IPS-18a (cell line): Measurements from ENCODE around the gene UTS2.

Source experiments
- H3K27ac ChIP-seq: one replicate; pipeline ENCODE4 v1.5.1; 2013; ENCODE audit warnings: low read length
- H3K27me3 ChIP-seq: one replicate; pipeline ENCODE4 v1.6.1; 2013; ENCODE audit warnings: mild to moderate bottlenecking, low read length; ENCODE audit not compliant: control insufficient read depth, insufficient read depth
- H3K36me3 ChIP-seq: one replicate; pipeline ENCODE4 v1.6.1; 2013; ENCODE audit warnings: low read depth, low read length; ENCODE audit not compliant: control insufficient read depth
- H3K4me1 ChIP-seq: one replicate; pipeline ENCODE4 v1.6.1; 2013; ENCODE audit warnings: low read depth, low read length; ENCODE audit not compliant: control insufficient read depth
- H3K4me3 ChIP-seq: one replicate; pipeline ENCODE4 v1.5.1; 2013; ENCODE audit warnings: low read length
- H3K9ac ChIP-seq: one replicate; pipeline ENCODE4 v1.6.1; 2013; ENCODE audit warnings: mild to moderate bottlenecking, low read length, moderate library complexity
- H3K9me3 ChIP-seq: one replicate; pipeline ENCODE4 v1.6.1; 2013; ENCODE audit warnings: low read depth, low read length; ENCODE audit not compliant: control insufficient read depth

Gene UTS2

DNA sequence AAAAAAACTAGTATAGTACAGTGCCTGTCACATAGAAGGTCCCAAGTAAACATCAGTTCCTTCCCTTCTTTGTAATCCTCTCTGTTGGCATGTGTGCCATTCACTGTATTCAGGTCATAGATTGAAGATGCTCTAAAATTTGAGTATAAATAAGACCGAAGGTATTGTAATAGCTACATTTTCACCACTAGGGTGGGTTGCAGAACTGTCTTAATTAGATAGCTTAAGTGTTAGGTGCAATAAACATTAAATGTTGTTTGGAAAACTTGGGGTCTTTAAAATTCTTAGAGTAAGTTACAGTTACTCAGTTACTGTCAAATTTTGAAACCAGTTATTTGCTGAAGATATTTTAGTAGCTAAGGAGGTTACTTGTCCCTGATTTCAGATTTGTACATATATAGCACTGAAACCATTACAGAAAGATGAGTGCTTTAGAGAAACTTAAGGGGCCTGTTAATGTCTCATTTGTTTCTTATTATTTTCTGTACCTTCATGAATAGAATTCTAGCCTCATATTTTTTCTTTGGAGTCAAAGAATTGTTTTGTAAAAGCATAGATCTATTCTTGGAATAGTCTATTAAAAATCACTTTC lies 44.5 kb downstream of the UTS2 start:
- peaks cover 14% of the 10 kb centered on the region for H3K36me3 ChIP-seq

DNA sequence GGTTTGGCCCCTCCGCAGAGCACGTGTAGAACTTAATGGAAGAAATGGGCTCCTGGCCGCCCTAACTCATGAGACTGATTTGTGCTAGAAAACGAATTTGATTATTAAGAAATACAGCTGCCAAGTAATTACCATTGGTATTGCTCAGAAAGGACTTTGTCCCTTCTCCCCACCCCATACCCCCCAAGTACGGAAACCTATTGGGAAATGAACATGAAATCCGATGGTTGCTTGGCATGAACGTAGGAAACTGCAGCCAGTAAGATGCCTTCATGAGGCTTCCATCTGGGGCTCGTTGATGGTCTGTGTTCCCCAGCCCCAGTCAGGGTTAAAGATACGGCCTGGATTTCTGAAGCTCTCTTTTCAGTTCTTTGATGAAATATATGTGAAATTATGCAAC lies 47.4 kb downstream of the UTS2 start:
- H3K36me3 ChIP-seq, result peaks cover 5% of the 10 kb centered on the region
- H3K4me1 ChIP-seq, result peaks cover 3% of the 10 kb centered on the region
- H3K27me3 ChIP-seq, result no peaks in the 10 kb centered on the region
- no peaks in the 10 kb centered on the region for H3K9me3 ChIP-seq
- no peak overlapping the region for H3K4me3 ChIP-seq
- H3K9ac ChIP-seq, result no peak overlapping the region
- H3K27ac ChIP-seq, result no peak overlapping the region

More for the DNA sequence above, 44.5 kb downstream of the UTS2 start:
- Histone ChIP-seq H3K9ac (no peak overlapping the region), H3K4me1 (no peaks in the 10 kb centered on the region), H3K4me3 (no peak overlapping the region), H3K27me3 (no peaks in the 10 kb centered on the region), H3K27ac (no peak overlapping the region), H3K9me3 (no peaks in the 10 kb centered on the region)
